Smooth muscle cell of the brain vasculature (primary cell): ENCODE data around the gene ADCY7.

Experiments
- DNase-seq: peaks from one replicate; pipeline ENCODE4 v3.0.0-alpha.2; 2012; ENCODE audit warnings: low read depth, low spot score

ADCY7 gene

DNA sequence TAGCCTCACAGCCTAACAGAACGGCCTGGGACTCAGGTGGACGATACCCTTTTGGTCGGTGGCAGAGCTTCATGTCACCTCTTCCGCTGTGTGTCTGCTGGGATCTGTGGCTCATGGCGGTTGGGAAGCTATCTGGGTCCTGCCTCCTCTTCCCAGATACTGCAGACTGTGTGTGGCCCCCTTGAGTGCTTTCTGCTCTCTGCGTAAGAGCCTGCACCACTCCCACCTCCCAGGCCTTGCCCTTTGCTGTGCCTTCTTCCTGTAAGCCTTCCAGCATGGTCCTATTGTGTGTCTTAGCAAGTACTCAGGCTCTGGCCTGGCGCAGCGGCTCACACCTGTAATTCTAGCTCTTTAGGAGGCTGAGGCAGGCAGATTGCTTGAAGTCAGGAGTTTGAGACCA lies 17.5 kb upstream of the ADCY7 start:
- DNase-seq: no peak

DNA sequence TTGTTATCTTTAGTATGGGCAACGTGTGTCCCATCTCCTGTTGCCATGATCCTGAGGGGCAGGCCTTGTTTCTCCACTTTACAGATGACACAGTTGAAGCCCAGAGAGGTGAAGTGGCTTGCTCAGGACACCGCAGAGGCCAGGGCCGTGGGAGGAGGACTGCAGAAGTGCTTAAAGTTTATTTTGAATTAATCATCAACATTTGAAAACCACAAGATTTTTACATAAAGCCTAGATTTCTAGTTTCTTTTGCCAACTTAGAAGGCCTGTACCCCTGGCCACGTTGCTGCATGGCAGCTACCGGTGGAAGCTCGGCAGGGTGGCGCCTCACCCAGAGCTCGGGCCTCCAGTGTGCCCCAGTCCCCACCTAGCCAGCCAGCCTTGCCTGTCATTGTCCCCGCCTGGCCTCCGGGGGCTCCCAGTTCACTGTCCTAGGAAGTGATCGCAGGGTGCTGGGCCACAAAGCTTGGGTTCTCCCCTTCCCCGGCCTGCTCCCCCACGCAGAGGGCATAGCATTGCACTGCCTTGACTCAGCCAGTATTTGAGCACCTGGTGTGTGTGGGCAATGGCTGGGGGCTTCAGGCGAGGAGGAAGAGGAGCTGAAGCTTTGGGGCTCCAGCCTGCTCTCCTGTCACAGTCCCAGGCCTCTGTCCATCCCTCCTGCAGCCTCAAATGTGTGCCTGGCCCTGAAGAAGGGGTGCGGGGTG lies 14.8 kb upstream of the ADCY7 start:
- DNase-seq: no peak

DNA sequence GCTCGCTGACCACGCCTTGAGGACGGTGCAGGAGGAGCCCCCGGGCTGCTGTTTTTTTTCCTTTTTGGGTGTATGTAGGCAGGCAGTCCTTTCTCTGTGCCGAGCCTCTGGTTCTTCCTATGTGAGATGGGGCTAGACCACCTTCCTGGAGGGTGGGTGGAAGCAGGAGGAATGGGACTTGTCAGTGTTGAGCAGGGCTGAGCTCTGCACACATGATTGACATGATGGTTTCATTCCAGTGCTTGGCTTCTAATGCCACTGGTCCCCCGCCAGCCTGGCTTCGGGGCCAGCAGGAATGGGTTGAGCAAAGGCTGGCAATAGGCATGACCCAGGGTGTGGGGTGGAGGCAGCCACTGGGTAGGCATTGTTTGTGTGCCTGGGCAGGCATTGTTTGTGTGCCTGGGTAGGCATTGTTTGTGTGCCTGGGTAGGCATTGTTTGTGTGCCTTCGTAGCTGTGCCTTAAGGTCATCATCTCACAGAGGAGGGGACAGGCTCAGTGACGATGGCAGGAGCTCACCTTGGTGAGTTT lies 14.2 kb upstream of the ADCY7 start:
- DNase-seq: no peak

DNA sequence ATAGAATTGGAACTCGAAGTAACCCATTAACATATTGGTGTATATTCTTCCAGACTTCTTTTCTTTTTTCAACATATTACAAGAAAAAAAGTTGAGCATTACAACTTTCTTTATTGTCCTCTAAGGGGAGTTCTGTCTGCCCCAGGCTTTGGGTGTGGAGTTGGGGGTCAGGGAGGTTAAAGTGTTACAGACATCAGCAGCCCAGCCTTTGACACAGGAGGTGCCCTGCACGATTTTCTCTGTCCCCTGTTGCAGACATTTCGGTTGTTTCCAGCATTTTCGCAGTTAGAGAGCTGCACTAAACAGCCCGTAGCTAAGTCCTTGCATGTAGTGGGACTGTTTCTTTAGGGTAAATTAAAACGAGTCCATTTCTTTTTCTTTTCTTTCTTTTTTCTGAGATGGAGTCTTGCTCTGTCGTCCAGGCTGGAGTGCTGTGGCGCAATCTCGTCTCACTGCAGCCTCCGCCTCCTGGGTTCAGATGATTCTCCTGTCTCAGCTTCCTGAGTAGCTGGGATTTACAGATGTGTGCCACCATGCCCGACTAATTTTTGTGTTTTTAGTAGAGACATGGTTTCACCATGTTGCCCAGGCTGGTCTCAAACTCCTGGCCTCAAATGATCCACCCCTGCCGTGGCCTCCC lies 13.4 kb upstream of the ADCY7 start:
- no peak for DNase-seq

DNA sequence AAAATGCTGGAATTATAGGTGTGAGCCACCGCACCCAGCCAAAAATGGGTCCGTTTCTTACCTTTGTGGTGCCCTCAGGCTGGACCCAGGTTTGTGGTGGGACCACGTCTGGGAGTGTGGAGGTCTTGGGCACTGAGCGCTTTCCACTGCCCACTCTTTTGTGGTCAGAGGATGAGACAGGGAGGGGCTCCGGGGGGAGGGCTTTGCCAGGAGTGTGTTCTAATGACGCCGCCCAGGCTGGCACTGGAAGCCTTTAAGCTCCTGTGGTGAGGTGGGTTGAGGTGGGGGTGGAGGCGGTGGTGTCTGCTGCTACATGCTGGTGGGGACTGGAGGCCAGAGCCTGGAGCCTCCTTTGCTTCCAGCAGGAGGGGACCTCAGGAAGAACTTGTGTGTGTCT lies 12.8 kb upstream of the ADCY7 start:
- DNase-seq: no peak

DNA sequence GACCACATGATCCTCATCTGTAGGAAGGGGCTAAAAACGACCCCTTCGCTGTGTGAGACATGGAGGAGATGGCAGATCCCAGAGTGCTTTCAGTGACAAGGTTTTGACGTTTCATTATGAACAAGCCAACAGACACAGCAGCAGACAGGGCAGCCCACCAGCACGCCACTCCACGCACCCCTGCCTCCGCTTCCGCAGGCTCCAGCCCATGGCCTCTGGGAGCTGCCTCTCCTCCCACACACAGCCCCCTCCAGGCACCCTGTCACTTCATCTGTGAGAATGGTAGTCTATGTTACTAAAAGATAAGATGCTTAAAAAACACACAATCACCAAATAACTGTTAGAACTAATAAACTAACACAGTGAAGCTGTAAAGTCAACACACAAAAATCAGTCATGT lies 12.3 kb upstream of the ADCY7 start:
- no peak for DNase-seq

DNA sequence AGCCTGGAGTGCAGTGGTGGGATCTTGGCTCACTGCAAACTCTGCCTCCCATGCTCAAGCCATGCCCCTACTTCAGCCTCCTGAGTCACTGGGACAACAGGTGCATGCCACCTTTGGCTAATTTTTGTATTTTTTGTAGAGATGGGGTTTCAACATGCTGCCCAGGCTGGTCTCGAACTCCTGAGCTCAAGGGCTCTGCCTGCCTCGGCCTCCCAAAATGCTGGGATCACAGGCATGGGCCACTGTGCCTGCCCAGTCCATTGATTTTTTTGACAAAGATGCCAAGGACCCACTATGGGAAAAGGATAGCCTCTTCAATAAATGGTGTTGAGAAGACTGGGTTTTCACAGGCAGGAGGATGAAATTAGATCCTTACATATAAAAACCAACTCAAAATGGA lies 10.8 kb upstream of the ADCY7 start:
- no peak for DNase-seq

DNA sequence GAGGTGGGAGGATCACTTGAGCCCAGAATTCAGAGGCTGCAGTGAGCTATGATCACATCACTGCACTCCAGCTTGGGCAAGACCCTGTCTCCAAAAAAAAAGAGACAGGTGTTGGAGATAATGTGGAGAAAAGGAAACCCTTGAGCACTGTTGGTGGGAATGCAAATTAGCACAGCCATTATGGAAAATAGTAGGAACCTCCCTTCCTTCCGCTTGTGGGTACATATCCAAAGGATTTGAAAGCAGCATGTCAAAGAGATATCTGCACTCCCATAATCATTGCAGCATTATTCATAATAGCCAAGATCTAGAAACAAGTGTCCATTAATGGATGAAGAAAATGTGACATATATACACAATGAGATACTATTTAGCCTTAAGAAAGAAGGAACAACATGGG lies 9.7 kb upstream of the ADCY7 start:
- DNase-seq: no peak

DNA sequence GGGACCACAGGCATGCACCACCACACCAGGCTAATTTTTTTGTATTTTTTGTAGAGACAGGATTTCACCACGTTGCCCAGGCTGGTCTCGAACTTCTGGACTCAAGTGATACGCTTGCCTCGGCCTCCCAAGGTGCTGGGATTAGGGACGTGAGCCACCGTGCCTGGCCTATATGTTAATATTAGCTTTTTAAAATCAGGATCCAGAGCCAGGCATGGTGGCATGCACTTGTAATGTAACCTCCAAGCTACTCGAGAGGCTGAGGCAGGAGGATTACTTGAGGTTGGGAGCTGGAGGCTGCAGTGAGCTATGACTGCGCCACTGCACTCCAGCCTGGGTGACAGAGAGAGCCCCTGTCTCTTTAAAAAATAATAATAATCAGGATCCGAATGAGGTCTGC lies 8.5 kb upstream of the ADCY7 start:
- DNase-seq: no peak

DNA sequence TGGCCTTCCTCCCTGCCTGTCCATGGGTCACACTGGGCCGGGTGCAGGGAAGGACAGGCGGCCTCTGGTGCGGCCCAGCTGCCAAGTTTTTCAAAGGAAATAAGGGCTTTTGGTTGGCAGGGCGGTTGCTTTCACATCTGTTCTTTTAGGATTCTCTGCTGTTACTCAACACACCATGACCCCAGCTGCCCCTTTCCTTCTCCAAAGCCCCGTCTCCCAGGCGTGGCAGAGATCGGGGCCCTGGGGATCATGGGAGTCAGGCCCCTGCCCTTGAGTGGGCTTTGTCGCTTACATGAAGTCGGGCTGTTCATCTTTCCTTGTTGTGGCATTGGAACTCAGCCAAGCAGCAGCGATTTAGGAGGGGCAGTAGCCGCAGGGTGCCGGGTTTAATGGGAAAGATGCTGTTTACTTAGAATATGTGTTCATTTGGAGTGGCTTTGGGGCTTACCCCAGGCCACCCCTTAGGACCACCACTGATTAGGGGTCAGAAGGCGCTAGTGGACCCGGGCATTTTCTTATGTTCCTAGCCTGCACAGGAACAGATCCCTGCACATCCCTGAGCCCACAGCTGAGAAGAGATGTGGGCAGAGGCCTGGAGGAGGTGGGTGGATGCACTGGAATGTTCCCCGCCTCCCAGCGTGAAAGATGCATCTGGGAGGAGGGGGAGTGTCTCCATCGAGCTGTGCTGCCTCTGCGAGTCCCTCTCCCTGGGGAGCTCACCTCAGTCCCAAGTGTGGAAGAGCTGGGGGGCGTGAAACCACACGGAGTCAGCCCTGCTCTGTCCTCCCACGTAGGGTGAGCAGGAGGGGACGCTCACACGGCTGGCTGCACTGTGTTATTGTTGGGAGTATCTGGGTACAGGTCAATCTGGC lies 6.8 kb upstream of the ADCY7 start:
- no peak for DNase-seq

DNA sequence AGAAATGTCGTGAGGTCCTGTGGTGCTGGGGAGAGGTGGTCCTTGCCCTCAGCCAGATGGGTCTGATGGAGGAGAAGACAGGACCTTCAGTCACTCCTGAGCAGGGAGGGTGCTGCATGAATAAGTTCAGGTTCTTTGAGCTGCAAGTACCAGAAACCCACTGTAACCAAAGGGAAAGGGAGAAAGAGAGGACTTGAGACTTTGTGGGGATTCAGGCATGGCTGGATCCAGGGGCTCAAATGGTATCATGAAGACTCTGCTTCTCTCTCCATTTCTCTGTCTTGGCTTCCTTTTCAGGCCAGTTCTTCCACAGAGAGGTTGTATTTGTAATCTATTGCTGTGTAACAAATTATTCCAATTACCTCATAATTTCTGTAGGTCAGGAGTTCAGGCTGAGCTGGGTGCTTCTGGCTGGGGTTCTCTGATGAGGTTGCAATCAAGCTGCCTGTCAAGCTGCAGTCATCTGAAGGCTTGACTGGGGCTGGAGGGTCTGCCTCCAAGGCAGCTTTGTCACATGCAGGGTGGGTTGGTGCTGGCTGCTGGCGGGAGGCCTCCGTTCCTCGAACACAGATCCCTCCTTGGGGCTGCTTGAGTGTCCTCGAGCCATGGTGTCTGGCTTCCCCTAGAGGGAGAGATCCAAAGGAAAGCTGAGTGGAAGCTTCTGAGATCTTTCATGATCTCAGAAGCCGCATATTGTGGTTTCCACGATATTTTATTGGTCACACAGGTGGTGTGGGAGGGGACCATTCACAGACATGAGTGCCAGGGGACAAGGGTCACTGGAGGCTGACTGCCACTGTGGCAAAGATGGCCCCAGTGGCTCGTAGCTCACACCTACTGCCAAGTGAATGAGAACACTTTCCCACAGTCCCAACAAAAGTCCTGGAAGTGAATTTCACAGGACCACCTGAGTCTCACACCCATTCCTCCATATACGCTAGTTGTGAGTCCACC lies 5.9 kb upstream of the ADCY7 start:
- DNase-seq: no peak

DNA sequence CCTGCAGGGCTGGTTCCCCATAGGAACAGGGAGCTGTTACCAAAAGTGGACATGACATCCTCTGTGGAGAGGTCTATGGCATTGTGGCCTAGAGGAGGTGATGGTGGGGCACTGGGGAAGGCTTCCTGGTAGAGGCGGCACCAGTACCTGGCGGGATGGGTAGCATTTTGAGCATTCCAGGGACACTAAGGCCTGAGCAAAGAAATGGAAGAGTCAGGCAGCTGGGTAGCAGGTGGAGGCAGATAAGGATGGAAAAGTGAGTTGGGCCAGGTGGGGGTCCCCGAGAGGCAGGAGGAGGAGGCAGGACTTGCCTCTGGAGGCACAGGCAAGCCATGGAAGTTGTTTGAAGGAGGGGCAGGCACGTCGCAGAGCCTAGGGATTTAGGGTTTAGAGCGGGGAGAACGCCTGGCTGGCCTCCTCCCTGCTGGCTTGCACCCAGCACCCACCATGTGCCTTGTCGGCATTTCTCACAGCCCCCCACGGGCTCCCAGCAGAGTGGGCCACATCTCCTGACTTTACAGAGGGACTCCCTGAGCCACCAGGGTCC lies 5.1 kb upstream of the ADCY7 start:
- no peak for DNase-seq

DNA sequence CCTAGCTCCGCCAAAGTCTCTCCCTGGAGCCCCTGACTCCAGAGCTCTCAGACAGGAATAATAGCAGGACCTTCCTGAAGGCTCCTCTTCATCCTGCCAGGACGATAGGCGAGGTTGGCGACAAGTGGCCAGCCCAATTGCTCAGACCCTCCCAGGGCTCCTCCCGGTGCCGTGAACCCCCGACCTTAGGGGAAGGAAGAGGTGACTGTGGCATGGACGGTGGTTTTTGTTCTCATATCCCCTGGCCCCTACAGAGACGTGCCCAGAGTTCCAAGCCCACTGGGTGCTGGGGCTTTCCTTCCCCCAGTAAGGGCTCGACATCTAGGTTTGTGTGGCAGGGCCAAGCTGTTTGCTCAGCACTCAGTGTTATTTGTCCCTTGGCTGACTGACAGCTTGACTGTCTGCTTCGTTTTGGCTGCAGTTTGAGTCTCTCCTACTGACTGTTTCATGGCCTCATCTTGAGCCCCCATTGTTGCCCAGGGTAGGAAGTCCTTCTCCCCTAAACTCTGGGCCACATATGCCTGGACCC lies 4.6 kb upstream of the ADCY7 start:
- DNase-seq: no peak

DNA sequence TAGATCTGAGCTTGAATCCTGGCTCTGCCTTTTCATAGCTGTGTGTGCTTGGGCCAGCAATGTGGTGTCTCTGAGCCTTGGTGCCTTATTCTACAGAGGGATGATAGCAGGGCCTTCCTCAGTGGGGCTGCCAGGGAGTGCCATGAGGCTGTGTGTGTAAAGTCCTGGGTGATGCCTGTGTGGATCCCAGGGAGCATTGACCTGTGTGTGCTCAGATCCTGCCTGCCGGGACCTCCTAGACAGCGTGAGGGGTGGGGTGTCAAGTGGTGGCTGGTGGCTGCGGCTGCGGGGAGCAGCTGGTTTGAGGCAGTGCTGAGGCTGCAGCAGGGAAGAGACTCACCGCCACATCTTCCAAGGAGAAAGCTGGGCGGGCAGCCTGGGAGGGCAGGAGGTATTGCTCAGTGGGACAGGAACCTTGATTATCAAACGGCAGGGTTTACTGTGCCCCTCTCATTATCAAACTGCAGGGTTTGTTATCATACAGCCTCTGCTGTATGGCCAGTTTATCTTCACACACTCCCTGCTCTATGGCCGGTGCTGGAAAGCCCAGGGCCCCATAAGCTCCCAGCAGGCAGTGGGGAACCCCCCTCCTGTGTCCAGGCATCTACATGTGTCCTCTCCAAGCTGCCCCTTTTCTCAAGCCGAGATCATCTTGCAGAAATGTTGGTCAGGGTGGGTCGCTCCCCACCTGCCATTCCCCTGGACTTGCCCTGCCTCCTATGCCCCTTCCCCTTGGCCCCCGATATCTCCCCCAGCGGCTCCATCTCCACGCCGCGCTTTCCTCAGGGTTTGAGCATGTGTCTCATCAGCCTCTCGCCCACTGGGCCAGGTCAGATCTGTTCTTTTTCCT lies 3.1 kb upstream of the ADCY7 start:
- no peak for DNase-seq

DNA sequence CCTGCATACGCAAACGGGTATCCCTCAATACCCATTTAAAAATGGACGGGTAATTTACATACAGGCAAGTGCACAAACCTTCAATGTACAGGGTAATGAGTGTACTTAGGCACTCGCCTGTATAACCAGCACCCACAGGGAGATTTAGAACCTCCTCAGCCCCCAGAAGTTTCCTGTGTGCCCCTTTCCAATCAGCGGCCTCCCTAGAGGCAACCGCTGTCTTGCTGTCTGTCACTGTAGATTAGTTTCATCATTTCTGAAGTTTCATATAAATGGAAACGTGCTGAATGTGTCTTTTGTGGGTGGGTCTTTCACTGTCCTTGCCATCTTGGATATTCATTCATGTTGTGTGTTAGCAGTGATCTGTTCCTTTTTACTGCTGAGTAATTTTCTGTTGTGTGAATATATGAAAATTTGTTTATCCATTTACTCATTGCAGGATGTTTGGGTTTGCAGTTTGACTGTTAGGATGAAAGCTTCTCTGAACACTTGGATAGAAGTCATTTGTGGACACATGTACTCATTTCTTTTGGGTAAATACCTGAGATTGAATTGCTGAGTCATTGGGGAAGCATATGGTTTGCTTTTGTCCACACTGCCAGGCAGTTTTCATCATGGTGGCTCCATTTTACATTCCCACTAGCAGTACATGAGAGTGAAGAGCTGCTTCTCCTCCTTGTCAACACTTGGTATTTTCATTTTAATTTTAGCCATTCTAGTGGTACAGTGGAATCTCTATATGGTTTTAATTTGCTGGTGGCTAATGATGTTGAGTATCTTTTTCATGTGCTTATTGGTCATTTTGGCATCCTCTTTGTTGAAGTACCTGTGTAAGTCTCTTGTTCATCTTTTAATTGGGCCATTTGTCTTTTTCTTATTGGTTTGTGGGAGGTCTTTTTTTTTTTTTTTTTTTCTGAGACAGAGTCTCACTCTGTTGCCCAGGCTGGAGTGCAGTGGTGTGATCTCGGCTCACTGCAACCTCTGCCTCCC lies 2.1 kb upstream of the ADCY7 start:
- no peak for DNase-seq

DNA sequence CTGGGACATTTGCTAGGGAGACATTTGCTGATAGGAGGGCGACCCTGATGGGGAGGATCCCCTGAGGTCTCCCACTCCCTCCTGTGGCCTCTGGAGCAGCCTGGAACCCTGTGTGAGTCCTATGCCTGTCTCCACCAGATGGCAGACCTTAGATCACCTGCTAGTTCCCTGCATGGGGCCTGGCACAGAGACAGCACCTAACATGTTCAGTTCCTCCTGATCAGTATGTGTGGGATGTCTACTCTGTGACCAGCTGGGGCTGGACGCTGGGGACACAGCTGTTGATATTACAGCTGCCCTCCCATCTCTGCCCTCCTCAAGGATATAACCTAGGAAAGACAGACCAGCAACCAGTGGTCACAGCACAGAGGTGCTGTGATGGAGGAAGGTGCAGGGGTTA lies 1.1 kb upstream of the ADCY7 start:
- DNase-seq: no peak

DNA sequence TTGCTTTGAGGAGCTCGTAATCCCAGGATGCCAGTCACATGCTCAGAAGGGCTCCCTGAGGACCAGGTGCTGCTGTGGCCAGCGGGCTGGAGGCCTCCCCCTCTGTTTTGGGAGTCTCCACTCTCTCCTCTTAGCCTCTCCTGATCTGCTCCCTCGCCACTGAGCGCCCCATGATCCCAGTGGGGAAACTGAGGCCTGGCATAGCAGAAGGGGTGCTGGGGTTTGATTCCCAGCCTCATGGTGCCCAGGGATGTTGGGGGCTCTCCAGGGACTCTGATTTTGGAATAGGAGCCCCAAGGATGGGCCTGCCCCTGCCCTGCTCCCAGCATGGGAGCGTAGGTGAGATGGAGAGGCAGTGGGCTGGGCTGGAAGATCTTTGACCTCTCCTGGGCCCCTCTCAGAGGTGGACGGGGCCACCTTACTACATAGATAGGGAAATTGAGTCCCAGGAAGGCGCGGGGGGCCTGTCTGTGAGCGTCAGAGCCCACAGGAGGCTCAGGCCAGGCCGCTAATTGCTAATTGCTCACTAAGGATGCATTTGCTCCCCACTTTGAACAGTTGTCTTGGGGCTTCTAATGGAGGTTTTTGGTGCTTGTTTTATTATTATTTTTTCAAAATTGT lies 525 bp upstream of the ADCY7 start:
- no peak for DNase-seq

DNA sequence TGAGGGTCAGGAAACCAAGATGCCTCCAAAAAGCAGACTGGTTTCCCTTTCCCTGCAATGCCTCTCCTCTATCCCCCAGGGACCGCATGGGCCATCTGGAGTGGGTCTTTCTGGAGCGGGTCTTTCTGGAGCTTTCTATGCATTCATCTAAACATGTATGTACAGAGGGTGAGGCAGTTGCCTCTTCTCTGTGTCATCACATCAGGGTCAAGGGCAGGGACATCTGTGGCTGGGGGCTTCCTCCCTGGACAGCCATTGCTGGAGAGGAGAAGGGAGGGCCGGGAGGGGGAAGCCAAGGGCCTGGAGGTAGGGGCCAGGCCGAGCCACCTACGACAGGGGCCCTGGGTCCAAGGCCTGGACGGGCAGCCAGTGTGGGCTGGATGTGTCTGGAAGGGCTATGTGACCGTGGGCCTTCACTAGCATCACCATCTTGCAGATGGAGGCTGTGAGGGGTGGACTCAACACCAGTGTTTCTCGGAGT lies 840 bp downstream of the ADCY7 start:
- no peak for DNase-seq
